ENCODE data around the gene FOXF2. TPM values are rescaled to one million over a fixed set of nuclear protein-coding genes. Genes with fewer than 3 reads are reported as not detected.

The FOXF2 gene
- total and polyA plus RNA-seq, 2 donors (not counting 3 experiments of a cell fraction or from before 2014, with no cell fraction given) = not detected

DNA sequence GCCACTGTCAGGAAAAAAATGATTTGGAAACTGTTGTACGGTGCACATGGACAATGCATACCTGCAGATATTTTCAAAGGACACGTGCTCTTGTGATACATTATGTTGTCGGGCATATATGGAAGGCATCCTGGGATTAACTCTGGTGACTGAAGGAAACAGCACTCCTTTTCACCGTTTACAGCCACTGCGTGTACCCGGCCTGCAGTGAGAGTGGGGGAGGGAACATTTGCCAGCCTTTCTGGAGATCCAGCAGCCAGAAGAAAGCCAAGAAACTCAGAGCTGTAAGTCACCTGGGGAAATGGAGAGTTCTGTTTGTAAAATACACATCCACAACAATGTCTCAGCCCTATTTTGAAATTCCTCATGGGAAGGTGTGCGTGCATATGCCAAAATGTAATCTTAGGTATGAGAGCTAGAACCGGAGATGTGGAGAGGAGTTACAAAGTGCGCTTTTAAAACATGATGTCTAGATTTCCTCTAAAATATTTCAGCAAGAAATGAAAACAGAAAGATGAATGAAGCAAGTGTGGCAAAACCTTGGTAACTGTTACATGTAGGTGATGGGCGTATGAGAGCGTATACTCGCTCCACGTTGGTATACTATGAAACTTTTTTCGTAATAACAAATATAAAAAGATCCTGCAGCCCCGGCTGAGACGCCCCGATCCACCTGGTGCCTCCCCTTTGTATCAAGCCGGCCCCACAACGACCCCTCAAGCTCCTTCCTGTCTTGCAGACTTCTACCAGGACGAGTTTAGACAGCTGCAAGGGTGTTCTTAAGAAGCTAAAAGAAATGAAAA lies 8.6 kb upstream of the FOXF2 start:
- H3K9ac ChIP-seq (replicated peaks; ENCODE audit: extremely low read depth, insufficient read depth, low read length) = no peak overlapping the region
- ChIA-PET POLR2A (interaction anchor here (0.6 kb wide), 1 partner anchor 788 kb away, joined by 3 read pairs; no protein-coding TSS in a partner anchor), CTCF (interaction anchor here (0.6 to 5.3 kb wide), 20 partner anchors 9 to 1193 kb away, joined by 3 to 58 read pairs (median 4); partner anchors contain the start of gene FOXF2)
- no peaks in the 10 kb centered on the region for H3K9me3 ChIP-seq (replicated peaks; ENCODE audit: control insufficient read depth, insufficient read depth, low read length)
- no peaks in the 10 kb centered on the region for H3K36me3 ChIP-seq (ENCODE audit: control insufficient read depth in 2 of 2, extremely low read depth in 1 of 2, insufficient read depth in 2 of 2, low read length in 2 of 2)
- dilution Hi-C loops (cut with MboI; ENCODE audit: extremely low pct_ligation_motif_present, low sequenced_read_pairs) (no loop called here), intact Hi-C loops (cut with micrococcal nuclease) (loop anchor here (1.0 to 5.0 kb wide), 6 partner anchors 66 to 1194 kb away; no protein-coding TSS in a partner anchor)
- DNase-seq (ENCODE audit: low read depth, low spot score) (no peak), FAIRE-seq (no peak)
- H3K4me2 ChIP-seq (ENCODE audit: insufficient read depth, low read length) = no peak overlapping the region
- H3K27ac ChIP-seq (ENCODE audit: insufficient read depth, low read depth, low read length) = no peak overlapping the region
- no peak overlapping the region for H3K4me3 ChIP-seq (replicated peaks in 1 of 3; ENCODE audit: insufficient read depth in 1 of 3, low read depth in 1 of 3, low read length in 3 of 3)
- H3K4me1 ChIP-seq (ENCODE audit: control insufficient read depth, extremely low read depth, insufficient read depth, low read length) = no peaks in the 10 kb centered on the region
- no peaks in the 10 kb centered on the region for H3K9me1 ChIP-seq (replicated peaks; ENCODE audit: control insufficient read depth, extremely low read depth, insufficient read depth, low read length)
- TF ChIP-seq, protein P1, sequence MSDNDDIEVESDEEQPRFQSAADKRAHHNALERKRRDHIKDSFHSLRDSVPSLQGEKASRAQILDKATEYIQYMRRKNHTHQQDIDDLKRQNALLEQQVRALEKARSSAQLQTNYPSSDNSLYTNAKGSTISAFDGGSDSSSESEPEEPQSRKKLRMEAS (IDR thresholded peaks at IDR 0.05; ENCODE audit: insufficient read depth, insufficient read length) = no peak
- peak; percentile 27 for TF ChIP-seq EZH2 (IDR thresholded peaks at IDR 0.05; ENCODE audit: borderline replicate concordance, low read depth, low read length, severe bottlenecking)
- no TSS peak for BruUV-seq (replicated peaks)
- H4K20me1 ChIP-seq (replicated peaks; ENCODE audit: control insufficient read depth, extremely low read depth, insufficient read depth, low read length) = no peaks in the 10 kb centered on the region
- peaks cover 85 to 98% of the 10 kb centered on the region in 2 experiments for H3K27me3 ChIP-seq (ENCODE audit: control insufficient read depth in 2 of 2, insufficient read depth in 2 of 2, low read length in 2 of 2)
- H3K79me2 ChIP-seq (ENCODE audit: control insufficient read depth, insufficient read depth, low read length) = no peaks in the 10 kb centered on the region
- no peak overlapping the region for H2AFZ ChIP-seq (ENCODE audit: low read depth, low read length)

DNA sequence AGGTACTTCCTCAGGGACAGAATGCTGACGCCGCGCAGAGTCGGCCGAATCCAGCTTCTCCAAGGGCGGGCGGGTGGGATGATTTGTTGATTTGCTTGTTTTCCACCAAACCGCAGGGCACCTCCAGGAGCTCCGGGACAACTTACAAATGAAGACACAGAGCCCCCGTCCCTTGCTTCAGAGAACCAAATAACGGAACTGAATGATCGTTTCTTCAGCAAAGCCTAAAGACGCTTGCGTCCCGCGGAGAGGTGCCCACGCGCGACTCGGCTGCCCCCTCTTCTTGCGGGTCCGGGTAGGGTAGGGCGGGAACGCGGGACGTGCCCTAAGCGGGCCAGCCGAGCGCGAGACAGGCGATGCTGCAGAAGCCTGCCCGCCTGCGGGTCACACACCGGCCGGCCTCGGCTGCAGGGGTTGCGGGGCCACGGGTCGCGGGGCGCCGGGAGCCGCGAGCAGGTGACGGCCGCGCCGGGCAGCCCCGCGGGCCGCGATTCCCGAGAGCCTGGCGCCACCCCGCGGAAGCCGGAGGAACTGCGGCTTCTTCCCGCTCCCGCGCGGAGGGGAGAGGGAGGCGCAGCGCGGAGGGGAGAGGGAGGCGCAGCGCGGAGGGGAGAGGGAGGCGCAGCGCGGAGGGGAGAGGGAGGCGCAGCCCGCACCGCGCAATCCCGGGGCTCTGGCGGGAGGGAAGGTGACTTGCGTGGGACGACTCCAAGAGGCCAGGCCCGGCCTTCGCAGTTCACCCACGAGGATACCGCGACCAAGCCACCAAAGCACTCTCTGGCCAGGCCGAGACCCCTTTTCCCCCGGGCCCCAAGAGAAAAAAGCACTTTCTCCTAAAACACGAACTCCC lies 7.7 kb upstream of the FOXF2 start:
- Histone ChIP-seq H3K4me1 (ENCODE audit: control insufficient read depth, extremely low read depth, insufficient read depth, low read length) (no peaks in the 10 kb centered on the region), H3K27ac (ENCODE audit: insufficient read depth, low read depth, low read length) (no peak overlapping the region), H3K4me2 (ENCODE audit: insufficient read depth, low read length) (no peak overlapping the region), H3K9me1 (replicated peaks; ENCODE audit: control insufficient read depth, extremely low read depth, insufficient read depth, low read length) (no peaks in the 10 kb centered on the region), H2AFZ (ENCODE audit: low read depth, low read length) (no peak overlapping the region), H4K20me1 (replicated peaks; ENCODE audit: control insufficient read depth, extremely low read depth, insufficient read depth, low read length) (no peaks in the 10 kb centered on the region), H3K4me3 (replicated peaks in 1 of 3; ENCODE audit: insufficient read depth in 1 of 3, low read depth in 1 of 3, low read length in 3 of 3) (no peak overlapping the region), H3K9ac (replicated peaks; ENCODE audit: extremely low read depth, insufficient read depth, low read length) (no peak overlapping the region), H3K27me3 (ENCODE audit: control insufficient read depth in 2 of 2, insufficient read depth in 2 of 2, low read length in 2 of 2) (peaks cover 88 to 98% of the 10 kb centered on the region in 2 experiments), H3K36me3 (ENCODE audit: control insufficient read depth in 2 of 2, extremely low read depth in 1 of 2, insufficient read depth in 2 of 2, low read length in 2 of 2) (no peaks in the 10 kb centered on the region), H3K79me2 (ENCODE audit: control insufficient read depth, insufficient read depth, low read length) (no peaks in the 10 kb centered on the region), H3K9me3 (replicated peaks; ENCODE audit: control insufficient read depth, insufficient read depth, low read length) (no peaks in the 10 kb centered on the region)
- DNase-seq (ENCODE audit: low read depth, low spot score) = peak; percentile 3
- ChIA-PET POLR2A (interaction anchor here (0.6 kb wide), 1 partner anchor 789 kb away, joined by 3 read pairs; no protein-coding TSS in a partner anchor), CTCF (interaction anchor here (0.6 to 5.3 kb wide), 20 partner anchors 9 to 1194 kb away, joined by 3 to 58 read pairs (median 4); partner anchors contain the start of gene FOXF2)
- intact Hi-C loops (cut with micrococcal nuclease) = loop anchor here (1.0 to 5.0 kb wide), 6 partner anchors 67 to 1194 kb away; no protein-coding TSS in a partner anchor
- dilution Hi-C loops (cut with MboI; ENCODE audit: extremely low pct_ligation_motif_present, low sequenced_read_pairs) = no loop called here
- BruUV-seq (replicated peaks) = no TSS peak
- FAIRE-seq = no peak
- TF ChIP-seq EZH2 (IDR thresholded peaks at IDR 0.05; ENCODE audit: borderline replicate concordance, low read depth, low read length, severe bottlenecking) = peak; percentile 42
- TF ChIP-seq GATA2 (IDR thresholded peaks at IDR 0.05; ENCODE audit: insufficient read depth, insufficient read length, low read depth, low read length) = no peak
- TF ChIP-seq, protein P2, sequence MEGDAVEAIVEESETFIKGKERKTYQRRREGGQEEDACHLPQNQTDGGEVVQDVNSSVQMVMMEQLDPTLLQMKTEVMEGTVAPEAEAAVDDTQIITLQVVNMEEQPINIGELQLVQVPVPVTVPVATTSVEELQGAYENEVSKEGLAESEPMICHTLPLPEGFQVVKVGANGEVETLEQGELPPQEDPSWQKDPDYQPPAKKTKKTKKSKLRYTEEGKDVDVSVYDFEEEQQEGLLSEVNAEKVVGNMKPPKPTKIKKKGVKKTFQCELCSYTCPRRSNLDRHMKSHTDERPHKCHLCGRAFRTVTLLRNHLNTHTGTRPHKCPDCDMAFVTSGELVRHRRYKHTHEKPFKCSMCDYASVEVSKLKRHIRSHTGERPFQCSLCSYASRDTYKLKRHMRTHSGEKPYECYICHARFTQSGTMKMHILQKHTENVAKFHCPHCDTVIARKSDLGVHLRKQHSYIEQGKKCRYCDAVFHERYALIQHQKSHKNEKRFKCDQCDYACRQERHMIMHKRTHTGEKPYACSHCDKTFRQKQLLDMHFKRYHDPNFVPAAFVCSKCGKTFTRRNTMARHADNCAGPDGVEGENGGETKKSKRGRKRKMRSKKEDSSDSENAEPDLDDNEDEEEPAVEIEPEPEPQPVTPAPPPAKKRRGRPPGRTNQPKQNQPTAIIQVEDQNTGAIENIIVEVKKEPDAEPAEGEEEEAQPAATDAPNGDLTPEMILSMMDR (IDR thresholded peaks at IDR 0.05; ENCODE audit: extremely low read depth in 1 of 2, insufficient read depth in 1 of 2, low read depth in 1 of 2, low read length in 2 of 2) = peak; percentile 73 to 74
- no peak for TF ChIP-seq POLR2A (IDR thresholded peaks at IDR 0.05; ENCODE audit: low read depth, low read length)
- no peak for TF ChIP-seq MYC (IDR thresholded peaks at IDR 0.05; ENCODE audit: low read depth, low read length)
- TF ChIP-seq FOS (IDR thresholded peaks at IDR 0.05; ENCODE audit: borderline replicate concordance, insufficient read depth, low read length) = no peak
- TF ChIP-seq, protein P1 (IDR thresholded peaks at IDR 0.05; ENCODE audit: insufficient read depth, insufficient read length) = no peak
- TF ChIP-seq POLR2AphosphoS5 (IDR thresholded peaks at IDR 0.05; ENCODE audit: insufficient read depth, low read depth, low read length) = no peak
- TF ChIP-seq JUN (IDR thresholded peaks at IDR 0.05; ENCODE audit: borderline replicate concordance, insufficient read depth, insufficient read length, low read depth) = no peak
